Activated gamma-delta T cell treated with Interleukin-2 at 50 U/mL for 16 hours (primary cell): Measurements from ENCODE around the gene AGRN.
"Not testable (repeated sequence)": the region's sequence is repeated elsewhere in the genome, so short reads cannot be mapped to it uniquely, and the experiment has no call there.

Experiments used
- DNase-seq: peaks from one replicate; pipeline ENCODE4 v3.0.0-alpha.2; 2020

Gene AGRN

DNA sequence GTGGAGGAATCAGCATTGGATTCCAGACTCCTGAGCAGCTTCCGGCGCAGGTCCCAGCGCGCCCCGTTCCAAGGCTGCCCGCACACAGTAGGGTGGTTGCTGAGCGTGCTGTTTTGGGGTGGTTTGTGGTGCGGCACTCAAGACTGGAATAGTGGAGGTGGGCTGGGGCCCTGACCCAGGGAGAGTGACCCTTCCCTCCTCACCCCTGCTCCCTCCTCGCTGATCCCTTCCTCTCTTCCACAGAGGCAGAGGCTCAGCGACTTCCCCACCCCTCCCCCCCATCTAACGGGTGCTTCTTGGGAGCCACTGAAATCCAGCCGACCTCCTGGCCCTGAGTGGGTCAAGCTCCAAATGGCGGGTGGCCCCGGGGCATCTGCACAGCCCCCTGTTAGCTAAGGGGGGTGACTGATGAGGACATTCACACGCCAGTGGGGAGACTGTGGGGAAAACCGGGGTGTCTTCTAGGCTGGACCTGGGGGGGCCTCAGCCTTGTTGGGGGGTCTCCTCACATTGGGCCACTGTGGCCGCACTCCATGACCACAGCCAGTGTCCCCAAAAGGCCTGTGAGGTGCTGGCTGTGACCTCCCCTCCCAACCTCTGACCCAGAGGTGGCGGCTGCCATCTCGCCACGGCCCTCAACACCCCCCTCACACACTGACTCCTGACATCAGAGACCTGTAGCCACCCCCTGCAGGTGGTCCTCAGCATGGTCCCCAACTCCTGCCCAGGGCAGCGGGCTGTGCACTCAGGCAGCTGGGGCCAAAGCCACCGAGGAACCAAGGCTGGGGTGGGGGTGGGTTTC, 16.1 kb upstream of the AGRN start:
- no peak for DNase-seq

GRCh38 chr1:1004420-1004779, 15.5 kb upstream of the AGRN start:
- DNase-seq, result no peak

- no peak for DNase-seq
Observed at GRCh38 chr1:1004780-1005697, 14.9 kb upstream of the AGRN start.

- DNase-seq, result no peak
Observed at GRCh38 chr1:1005774-1006304, 14.1 kb upstream of the AGRN start.

- DNase-seq, result no peak
Observed at GRCh38 chr1:1006305-1007159, 13.4 kb upstream of the AGRN start.

GRCh38 chr1:1010131-1010530, 9.8 kb upstream of the AGRN start:
- not testable (repeated sequence) for DNase-seq

- no peak for DNase-seq
Observed at GRCh38 chr1:1011396-1011949, 8.4 kb upstream of the AGRN start.

- not testable (repeated sequence) for DNase-seq
Observed at GRCh38 chr1:1012736-1013104, 7.2 kb upstream of the AGRN start.

GRCh38 chr1:1013105-1013921, 6.6 kb upstream of the AGRN start, which contains the start of gene ISG15:
ISG15 (plus strand) TSS chr1:1013497; CDS start chr1:1013574, 77 bp downstream.
- DNase-seq, result peak; percentile 86

DNA sequence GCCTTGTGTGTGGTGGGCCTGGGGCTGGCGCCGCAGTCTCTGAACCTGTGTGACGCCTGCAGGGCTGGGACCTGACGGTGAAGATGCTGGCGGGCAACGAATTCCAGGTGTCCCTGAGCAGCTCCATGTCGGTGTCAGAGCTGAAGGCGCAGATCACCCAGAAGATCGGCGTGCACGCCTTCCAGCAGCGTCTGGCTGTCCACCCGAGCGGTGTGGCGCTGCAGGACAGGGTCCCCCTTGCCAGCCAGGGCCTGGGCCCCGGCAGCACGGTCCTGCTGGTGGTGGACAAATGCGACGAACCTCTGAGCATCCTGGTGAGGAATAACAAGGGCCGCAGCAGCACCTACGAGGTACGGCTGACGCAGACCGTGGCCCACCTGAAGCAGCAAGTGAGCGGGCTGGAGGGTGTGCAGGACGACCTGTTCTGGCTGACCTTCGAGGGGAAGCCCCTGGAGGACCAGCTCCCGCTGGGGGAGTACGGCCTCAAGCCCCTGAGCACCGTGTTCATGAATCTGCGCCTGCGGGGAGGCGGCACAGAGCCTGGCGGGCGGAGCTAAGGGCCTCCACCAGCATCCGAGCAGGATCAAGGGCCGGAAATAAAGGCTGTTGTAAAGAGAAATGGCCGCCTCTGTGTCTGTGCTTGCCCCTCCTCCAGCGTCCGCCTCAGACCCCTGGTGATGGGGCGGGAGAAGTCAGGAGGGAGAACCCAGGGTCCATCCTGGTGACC, 5.8 kb upstream of the AGRN start:
- no peak for DNase-seq

- no peak for DNase-seq
Observed at GRCh38 chr1:1014799-1015681, 4.9 kb upstream of the AGRN start.

DNA sequence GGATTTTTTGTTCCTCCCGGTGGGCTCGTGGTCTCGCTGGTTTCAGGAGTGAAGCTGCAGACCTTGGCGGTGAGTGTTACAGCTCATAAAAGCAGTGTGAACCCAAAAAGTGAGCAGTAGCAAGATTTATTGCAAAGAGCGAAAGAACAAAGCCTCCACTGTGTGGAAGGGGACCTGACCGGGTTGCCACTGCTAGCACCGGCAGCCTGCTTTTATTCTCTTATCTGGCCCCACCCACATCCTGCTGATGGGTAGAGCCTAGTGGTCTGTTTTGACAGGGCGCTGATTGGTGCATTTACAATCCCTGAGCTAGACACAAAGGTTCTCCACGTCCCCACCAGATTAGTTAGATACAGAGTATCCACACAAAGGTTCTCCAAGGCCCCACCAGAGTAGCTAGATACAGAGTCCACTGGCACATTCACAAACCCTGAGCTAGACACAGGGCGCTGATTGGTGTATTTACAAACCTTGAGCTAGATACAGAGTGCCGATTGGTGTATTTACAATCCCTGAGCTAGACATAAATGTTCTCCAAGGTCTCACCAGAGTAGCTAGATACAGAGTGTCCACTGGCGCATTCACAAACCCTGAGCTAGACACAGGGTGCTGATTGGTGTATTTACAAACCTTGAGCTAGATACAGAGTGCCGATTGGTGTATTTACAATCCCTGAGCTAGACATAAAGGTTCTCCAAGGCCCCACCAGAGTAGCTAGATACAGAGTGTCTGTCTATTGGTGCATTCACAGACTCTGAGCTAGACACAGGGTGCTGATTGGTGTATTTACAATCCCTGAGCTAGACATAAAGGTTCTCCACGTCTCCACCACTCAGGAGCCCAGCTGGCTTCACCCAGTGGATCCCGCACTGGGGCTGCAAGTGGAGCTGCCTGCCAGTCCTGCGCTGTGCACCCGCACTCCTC, 2.3 kb upstream of the AGRN start:
- not testable (repeated sequence) for DNase-seq

DNA sequence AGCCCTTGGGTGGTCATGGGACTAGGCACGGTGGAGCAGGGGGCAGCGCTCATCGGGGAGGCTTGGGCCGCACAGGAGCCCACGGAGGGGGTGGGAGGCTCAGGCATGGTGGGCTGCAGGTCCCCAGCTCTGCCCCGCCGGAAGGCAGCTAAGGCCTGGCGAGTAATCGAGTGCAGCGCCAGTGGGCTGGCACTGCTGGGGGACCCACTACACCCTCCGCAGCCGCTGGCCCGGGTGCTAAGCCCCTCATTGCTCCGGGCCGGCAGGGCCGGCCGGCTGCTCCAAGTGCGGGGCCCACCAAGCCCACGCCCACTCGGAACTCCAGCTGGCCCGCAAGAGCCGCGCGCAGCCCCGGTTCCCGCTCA, 1.6 kb upstream of the AGRN start:
- not testable (repeated sequence) for DNase-seq

DNA sequence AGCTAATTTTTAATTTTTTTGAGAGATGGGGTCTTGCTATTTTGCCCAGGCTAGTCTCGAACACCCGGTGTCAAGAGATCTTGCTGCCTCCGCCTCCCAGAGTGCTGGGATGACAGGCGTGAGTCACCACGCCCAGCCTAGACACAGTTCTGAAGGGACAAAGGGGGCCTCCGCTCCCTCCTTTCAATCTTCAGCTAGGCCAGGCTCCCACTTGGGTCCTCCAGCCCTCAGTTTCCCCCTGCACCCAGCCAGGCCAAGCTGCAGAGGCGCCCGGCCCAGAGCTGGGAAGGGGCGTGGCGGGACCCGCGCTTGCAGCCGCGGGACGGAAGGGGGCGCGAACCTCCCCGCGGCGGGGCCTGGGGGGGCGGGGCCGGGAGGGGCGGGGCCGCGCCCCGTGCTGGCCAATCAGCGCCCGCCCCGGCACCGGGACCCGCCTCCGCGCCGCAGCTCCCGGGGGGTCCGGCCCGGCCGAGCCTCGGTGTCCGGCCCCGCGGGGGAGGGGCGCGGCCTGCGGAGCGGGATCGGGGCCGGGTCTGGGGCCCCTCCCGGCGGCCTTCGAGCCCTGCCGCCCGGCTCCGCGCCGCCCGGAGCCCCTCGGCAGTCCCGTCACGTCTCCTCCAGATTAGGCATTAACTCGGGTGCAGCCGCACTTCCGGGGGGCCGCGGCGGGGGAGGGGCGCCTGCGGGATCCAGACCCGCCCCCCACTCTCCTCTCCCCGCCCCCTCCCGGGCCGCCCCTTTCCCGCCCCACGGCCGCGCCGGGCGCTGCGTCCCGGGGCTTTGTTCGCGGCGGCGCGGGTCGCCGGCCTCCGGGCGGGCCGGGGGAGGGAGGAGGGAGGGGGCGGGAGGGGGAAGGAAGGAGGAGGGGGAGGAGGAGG, 559 bp upstream of the AGRN start:
- DNase-seq, result peak; percentile 76

- DNase-seq, result no peak
Observed at GRCh38 chr1:1020415-1021009, 592 bp downstream of the AGRN start.

DNA sequence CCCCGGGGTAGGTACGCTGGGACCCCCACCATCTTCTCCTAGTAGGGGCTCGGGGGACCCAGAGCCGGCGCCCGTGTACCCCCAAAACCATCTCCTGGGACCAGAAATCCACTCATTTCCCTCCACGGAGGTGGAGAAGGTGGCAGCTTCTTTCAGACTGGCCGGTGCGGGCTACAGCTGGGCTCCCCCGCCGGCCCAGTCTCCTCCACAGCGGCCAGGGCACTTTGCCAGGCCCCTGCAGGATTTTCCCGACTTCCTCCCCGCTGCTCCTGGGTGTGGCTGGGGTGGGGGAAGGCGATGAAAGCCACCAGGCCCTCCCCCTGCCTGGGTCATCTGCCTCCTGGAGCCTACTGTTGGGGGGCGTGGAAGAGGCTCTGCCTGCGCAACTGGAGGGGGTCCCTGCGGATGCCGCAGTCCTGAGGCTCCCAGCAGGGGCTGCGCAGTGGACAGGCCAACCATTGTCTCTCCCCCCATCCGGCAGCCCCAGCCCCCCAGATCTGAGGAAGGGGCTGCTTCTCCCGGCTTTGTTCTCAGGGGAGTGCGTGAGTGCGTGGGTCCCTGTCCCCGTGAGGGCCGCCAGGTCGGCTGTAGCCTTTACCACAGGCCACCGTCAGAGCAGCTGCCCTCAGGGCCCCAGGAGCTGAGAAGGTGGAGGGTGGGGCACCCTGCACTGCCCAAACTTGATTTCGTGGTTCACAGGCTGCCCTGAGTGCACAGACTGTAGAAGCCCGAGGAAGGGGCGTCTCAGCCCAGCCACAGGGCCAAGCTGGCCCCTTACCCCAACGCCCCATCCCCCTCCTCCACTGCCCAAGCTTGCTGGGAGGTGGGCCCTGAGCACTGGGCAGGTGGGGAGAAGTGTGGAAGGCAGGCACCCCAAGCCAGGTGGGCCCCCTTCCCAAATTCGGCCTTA, 1.3 kb downstream of the AGRN start:
- DNase-seq, result no peak
